COLO668 (cell line): Measurements from ENCODE around the gene NELL2.

Source experiments
- DNase-seq: peaks from one replicate; lab custom pipeline; 2025; ENCODE audit not compliant: unreplicated experiment; lab: John Stamatoyannopoulos, UW

The NELL2 gene

GRCh38 chr12:44488180-44488579, 387.9 kb downstream of the NELL2 start:
- no peak for DNase-seq

DNA sequence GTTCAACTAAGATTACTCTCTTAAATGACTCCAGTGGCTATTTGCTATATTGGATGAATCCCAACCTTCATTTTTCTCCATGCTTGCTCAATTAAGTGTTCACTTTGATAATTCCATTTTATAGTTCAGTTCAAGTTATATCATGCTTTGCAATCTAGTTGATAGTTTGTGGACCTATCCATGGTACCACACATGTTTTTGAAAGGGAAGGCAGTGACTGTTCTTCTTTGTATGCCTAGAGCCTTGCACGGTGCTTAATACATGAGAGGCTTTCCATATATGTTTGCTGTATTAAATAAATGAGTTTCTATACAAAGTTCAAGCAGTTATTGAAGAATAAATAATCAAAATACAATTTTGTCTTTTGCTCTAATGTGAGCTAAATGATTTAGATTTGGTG, 391.3 kb downstream of the NELL2 start:
- DNase-seq: no peak

DNA sequence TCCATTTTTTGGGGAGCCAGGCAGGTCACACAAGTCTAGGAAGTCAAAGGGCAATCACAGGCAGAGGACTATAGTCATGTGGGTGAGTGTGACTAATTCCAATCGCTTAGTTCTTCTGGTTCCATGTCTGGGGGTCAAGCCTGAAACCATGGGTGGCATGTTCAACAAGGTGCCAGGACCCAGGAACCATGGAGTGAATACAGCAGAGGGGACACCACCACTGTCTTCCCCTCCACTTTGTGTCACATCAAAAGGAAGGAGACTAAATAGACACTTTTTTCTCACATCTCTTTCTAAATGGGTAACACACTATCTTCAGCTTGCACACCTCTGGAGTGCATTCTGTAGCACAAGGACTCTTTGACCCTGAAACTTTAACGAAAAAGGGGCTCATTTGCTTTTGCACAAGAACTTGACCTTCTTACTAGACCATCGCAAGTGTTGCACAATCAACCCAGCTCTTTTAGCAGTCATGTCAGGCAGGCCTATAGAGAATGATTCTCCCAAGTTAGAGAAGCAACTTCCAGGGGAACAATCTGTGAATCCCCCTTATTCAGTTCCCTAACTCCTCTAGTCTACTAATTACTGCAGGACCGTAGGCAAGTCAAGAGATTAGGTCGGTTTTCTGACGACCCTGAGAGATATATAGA, 398.7 kb downstream of the NELL2 start:
- no peak for DNase-seq

DNA sequence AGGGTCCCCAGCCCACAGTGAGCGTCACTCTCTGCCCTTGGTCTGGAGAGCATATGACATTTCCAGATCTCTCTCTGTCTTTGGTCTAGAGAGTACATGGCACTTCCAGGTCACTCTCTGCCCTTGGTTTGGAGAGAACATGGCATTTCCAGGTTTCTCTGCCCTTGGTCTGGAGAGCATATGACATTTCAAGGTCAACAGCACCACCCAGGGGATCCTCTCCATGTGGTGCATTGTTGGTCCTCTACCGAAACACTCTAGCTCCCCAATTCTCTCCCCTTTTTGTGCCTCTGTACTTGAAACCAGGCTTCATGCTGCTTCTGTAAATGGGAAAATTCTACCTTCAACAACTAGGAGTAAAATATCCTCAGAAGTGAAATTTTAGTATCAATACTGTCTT, 399.4 kb downstream of the NELL2 start:
- DNase-seq: no peak

GRCh38 chr12:44465139-44465538, 411.0 kb downstream of the NELL2 start:
- no peak for DNase-seq

DNA sequence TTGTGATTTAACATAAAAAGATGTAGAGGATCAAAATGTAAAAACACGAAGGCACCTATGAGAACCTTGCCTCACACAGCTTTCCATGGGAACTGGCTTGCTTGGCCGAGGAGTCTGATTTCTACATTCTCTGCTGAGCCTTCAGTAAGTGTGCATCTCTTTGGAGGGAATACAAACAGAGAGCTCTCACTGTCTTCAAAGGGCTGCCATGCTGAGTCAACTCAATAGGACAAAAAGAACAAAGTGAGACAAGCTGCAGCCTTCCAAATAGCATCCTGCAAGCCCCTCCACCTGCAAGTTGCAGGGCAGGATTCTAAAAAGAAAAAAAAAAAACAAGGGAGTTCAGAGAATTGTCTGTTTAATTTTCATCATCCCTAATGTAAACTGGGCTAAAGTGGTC, 411.9 kb downstream of the NELL2 start:
- no peak for DNase-seq

- no peak for DNase-seq
Measured at GRCh38 chr12:44462729-44463128, 413.4 kb downstream of the NELL2 start.

- no peak for DNase-seq
Measured at GRCh38 chr12:44460261-44460660, 415.9 kb downstream of the NELL2 start.

GRCh38 chr12:44459569-44459968, 416.5 kb downstream of the NELL2 start:
- DNase-seq: no peak
